ENCODE data around the gene SH3RF3.

DNA sequence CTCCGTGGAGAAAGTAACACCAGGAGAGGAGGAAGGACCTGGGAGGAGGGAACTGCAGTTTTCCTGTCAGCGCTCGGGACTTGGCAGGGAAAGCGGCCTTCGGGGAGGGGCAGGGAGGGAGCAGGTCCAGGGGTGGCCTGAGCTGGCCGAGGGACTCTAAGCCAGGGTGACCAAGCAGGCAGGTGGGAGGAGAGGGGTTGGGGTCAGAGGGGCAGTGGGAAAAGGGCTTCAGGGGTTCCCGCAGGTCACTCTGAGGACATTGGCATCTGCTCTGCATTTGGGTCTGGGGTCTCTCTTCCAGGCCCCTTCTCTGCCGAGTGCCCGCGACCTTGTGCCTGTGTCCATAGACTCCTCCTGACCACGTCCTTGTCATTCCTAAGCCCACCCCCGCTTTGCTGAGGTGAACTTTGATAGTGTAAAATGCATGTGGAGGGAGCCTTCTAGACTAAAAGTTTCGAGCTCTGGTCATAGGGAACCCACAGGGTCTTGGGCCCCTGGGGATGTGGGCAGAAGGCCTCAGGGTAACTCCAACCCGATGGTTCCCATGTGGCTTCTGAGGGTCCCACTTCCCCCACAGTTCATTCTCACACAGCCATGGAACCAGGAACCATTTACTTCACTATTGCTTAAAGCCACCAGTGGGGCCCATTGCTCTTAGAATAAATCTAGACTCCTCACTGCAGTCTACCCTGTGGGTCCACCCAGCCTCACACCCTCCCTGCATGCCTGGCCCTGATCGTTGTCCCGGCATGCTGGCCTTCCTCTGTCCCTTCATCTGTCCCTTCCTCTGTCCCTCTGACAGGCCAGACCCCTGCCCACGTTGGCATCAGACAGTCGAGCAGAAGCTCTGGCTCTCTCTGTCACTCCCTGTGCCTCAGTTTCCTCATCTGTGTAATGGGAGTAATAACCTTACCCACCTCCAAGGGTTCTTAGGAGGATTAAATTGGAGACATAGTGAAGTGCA, 255.6 kb downstream of the SH3RF3 start:
- no peak for TF ChIP-seq YY1 (IDR thresholded peaks at IDR 0.05; ENCODE audit: insufficient read depth, insufficient read length)
- TF ChIP-seq SUZ12 (IDR thresholded peaks at IDR 0.05; ENCODE audit: extremely low read depth, insufficient read depth, insufficient read length) = no peak

Measured in NT2/D1 (cell line).